Smooth muscle cell (in vitro differentiated cells): ENCODE results near the gene ERV3-1. TPM values are rescaled to one million over a fixed set of nuclear protein-coding genes. Genes with fewer than 3 reads are reported as not detected.

ENCODE experiments used
- DNase-seq: peaks from one replicate; lab custom pipeline; 2025; ENCODE audit not compliant: unreplicated experiment; lab: John Stamatoyannopoulos, UW
- H2AFZ ChIP-seq: fragments of 200-600 bp; sonication (generic); 2 replicates; pipeline ENCODE4 v1.6.0; 2016; ENCODE audit warnings: antibody characterized with exemption, low read depth, mild to moderate bottlenecking
- H3F3A ChIP-seq: fragments of 200-600 bp; sonication (generic); 2 replicates; pipeline ENCODE4 v1.6.0; 2017; ENCODE audit warnings: antibody characterized with exemption, low read depth
- H3K27ac ChIP-seq: fragments of 200-600 bp; sonication (generic); 2 replicates; pipeline ENCODE4 v1.5.1; 2016; ENCODE audit warnings: low read depth, mild to moderate bottlenecking
- H3K27me3 ChIP-seq: fragments of 200-600 bp; sonication (generic); 2 replicates; pipeline ENCODE4 v1.6.1; 2016; ENCODE audit warnings: low read depth, mild to moderate bottlenecking
- H3K36me3 ChIP-seq: fragments of 200-600 bp; sonication (generic); 2 replicates; pipeline ENCODE4 v1.5.1; 2016; ENCODE audit warnings: low read depth
- H3K4me1 ChIP-seq: fragments of 200-600 bp; sonication (generic); 2 replicates; pipeline ENCODE4 v1.5.1; 2016; ENCODE audit warnings: low read depth
- H3K4me2 ChIP-seq: fragments of 200-600 bp; sonication (generic); 2 replicates; pipeline ENCODE4 v1.6.0; 2016; ENCODE audit warnings: mild to moderate bottlenecking
- H3K4me3 ChIP-seq: fragments of 200-600 bp; sonication (generic); 2 replicates; pipeline ENCODE4 v1.5.1; 2016; ENCODE audit warnings: mild to moderate bottlenecking
- H3K79me2 ChIP-seq: fragments of 200-600 bp; sonication (generic); 2 replicates; pipeline ENCODE4 v1.6.0; 2016; ENCODE audit warnings: low read depth, mild to moderate bottlenecking
- H3K9ac ChIP-seq: fragments of 200-600 bp; sonication (generic); 2 replicates; pipeline ENCODE4 v1.6.0; 2016; ENCODE audit warnings: low read depth
- H3K9me3 ChIP-seq: fragments of 200-600 bp; sonication (generic); replicated peaks from 2 replicates; pipeline ENCODE4 v1.5.1; 2016; ENCODE audit warnings: low read depth
- H4K20me1 ChIP-seq: fragments of 200-600 bp; sonication (generic); 2 replicates; pipeline ENCODE4 v1.6.0; 2016; ENCODE audit warnings: low read depth
- CTCF ChIP-seq: fragments of 200-600 bp; sonication (generic); IDR thresholded peaks from 2 replicates; pipeline ENCODE4 v1.5.1; 2017; ENCODE audit warnings: borderline replicate concordance, mild to moderate bottlenecking, antibody characterized with exemption; ENCODE audit not compliant: insufficient read depth, poor library complexity, severe bottlenecking
- WGBS: methylation state at CpG from one replicate; pipeline ENCODE4 v1.1.7; 2016; ENCODE audit warnings: low lambda C conversion rate; 5-methylcytosine and 5-hydroxymethylcytosine counted together
- polyA plus RNA-seq: library from polyadenylated mRNA; unstranded; fragments of >200 nt; fragmentation: Nextera tagmentation; extraction: Ambion mirVana; gene quantifications from 2 replicates; pipeline ENCODE4 v1.2.1, GENCODE V29; 2016
- total RNA-seq: library from RNA; depleted of rRNA; stranded (reverse); fragments of >200 nt; gene quantifications from 2 replicates; pipeline ENCODE4 v1.2.3, GENCODE V29; 2014

ERV3-1 gene
- total and polyA plus RNA-seq, 2 experiments from 2014 or later, result 6.7 to 16.8 TPM

GRCh38 chr7:65002972-65003585, 3.4 kb downstream of the ERV3-1 start:
- Histone ChIP-seq H3K36me3 (peaks cover 4% of the 10 kb centered on the region), H3F3A (no peaks in the 10 kb centered on the region), H3K4me2 (no peak overlapping the region), H3K79me2 (peaks cover 55% of the 10 kb centered on the region), H3K9me3 (no peaks in the 10 kb centered on the region), H3K9ac (no peak overlapping the region), H3K27ac (no peak overlapping the region), H2AFZ (no peak overlapping the region), H3K4me3 (no peak overlapping the region), H4K20me1 (peaks cover 14% of the 10 kb centered on the region), H3K4me1 (peaks cover 11% of the 10 kb centered on the region), H3K27me3 (no peaks in the 10 kb centered on the region)
- WGBS, result 93% methylated on average over 2 of the region's 2 CpGs
- DNase-seq, result no peak
- no peak for TF ChIP-seq CTCF

GRCh38 chr7:65001291-65001814, 5.1 kb downstream of the ERV3-1 start:
- Histone ChIP-seq H3K4me1 (peaks cover 11% of the 10 kb centered on the region), H4K20me1 (peaks cover 14% of the 10 kb centered on the region), H3K36me3 (peaks cover 4% of the 10 kb centered on the region), H3F3A (no peaks in the 10 kb centered on the region), H3K4me2 (no peak overlapping the region), H3K27me3 (no peaks in the 10 kb centered on the region), H3K4me3 (no peak overlapping the region), H3K27ac (no peak overlapping the region), H3K9me3 (no peaks in the 10 kb centered on the region), H3K9ac (no peak overlapping the region), H3K79me2 (peaks cover 55% of the 10 kb centered on the region), H2AFZ (no peak overlapping the region)
- no peak for TF ChIP-seq CTCF
- no peak for DNase-seq
- WGBS, result 0% methylated on average over 1 of the region's 1 CpG

GRCh38 chr7:64999165-65000004, 7.1 kb downstream of the ERV3-1 start:
- Histone ChIP-seq H3K36me3 (peaks cover 4% of the 10 kb centered on the region), H3K79me2 (peaks cover 37% of the 10 kb centered on the region)

More at GRCh38 chr7:64999165-65000004, 7.1 kb downstream of the ERV3-1 start:
- Histone ChIP-seq H3K27me3 (no peaks in the 10 kb centered on the region), H3F3A (no peaks in the 10 kb centered on the region), H2AFZ (no peak overlapping the region), H3K27ac (peak overlapping the region; percentile 73), H3K4me1 (no peaks in the 10 kb centered on the region), H4K20me1 (peaks cover 6% of the 10 kb centered on the region), H3K9ac (no peak overlapping the region), H3K4me2 (no peak overlapping the region), H3K9me3 (no peaks in the 10 kb centered on the region), H3K4me3 (no peak overlapping the region)
- TF ChIP-seq CTCF, result no peak
- 90% methylated on average over 11 of the region's 11 CpGs for WGBS
- no peak for DNase-seq
